ENCODE results near the gene HBZ. TPM values are rescaled to one million over a fixed set of nuclear protein-coding genes. Genes with fewer than 3 reads are reported as not detected.

The HBZ gene
- total RNA-seq, 1 experiment from 2014 or later: 1.1 TPM

GRCh38 chr16:185691-186090 lies 33.2 kb downstream of the HBZ start:
- no TSS peak for BruUV-seq (replicated peaks)
- H3K36me3 ChIP-seq (ENCODE audit: control insufficient read depth, insufficient read depth, low read length): peaks cover 10% of the 10 kb centered on the region
- no peak for TF ChIP-seq TCF7L2 (IDR thresholded peaks at IDR 0.05; ENCODE audit: low read depth, low read length)
- TF ChIP-seq SIN3A (IDR thresholded peaks at IDR 0.05; ENCODE audit: borderline replicate concordance, insufficient read depth, low read depth, low read length): no peak
- no peak for TF ChIP-seq POLR2AphosphoS5 (IDR thresholded peaks at IDR 0.05; ENCODE audit: low read depth, low read length)
- TF ChIP-seq, protein P1, sequence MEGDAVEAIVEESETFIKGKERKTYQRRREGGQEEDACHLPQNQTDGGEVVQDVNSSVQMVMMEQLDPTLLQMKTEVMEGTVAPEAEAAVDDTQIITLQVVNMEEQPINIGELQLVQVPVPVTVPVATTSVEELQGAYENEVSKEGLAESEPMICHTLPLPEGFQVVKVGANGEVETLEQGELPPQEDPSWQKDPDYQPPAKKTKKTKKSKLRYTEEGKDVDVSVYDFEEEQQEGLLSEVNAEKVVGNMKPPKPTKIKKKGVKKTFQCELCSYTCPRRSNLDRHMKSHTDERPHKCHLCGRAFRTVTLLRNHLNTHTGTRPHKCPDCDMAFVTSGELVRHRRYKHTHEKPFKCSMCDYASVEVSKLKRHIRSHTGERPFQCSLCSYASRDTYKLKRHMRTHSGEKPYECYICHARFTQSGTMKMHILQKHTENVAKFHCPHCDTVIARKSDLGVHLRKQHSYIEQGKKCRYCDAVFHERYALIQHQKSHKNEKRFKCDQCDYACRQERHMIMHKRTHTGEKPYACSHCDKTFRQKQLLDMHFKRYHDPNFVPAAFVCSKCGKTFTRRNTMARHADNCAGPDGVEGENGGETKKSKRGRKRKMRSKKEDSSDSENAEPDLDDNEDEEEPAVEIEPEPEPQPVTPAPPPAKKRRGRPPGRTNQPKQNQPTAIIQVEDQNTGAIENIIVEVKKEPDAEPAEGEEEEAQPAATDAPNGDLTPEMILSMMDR (IDR thresholded peaks at IDR 0.05): no peak
- TF ChIP-seq, protein P2, sequence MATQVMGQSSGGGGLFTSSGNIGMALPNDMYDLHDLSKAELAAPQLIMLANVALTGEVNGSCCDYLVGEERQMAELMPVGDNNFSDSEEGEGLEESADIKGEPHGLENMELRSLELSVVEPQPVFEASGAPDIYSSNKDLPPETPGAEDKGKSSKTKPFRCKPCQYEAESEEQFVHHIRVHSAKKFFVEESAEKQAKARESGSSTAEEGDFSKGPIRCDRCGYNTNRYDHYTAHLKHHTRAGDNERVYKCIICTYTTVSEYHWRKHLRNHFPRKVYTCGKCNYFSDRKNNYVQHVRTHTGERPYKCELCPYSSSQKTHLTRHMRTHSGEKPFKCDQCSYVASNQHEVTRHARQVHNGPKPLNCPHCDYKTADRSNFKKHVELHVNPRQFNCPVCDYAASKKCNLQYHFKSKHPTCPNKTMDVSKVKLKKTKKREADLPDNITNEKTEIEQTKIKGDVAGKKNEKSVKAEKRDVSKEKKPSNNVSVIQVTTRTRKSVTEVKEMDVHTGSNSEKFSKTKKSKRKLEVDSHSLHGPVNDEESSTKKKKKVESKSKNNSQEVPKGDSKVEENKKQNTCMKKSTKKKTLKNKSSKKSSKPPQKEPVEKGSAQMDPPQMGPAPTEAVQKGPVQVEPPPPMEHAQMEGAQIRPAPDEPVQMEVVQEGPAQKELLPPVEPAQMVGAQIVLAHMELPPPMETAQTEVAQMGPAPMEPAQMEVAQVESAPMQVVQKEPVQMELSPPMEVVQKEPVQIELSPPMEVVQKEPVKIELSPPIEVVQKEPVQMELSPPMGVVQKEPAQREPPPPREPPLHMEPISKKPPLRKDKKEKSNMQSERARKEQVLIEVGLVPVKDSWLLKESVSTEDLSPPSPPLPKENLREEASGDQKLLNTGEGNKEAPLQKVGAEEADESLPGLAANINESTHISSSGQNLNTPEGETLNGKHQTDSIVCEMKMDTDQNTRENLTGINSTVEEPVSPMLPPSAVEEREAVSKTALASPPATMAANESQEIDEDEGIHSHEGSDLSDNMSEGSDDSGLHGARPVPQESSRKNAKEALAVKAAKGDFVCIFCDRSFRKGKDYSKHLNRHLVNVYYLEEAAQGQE (IDR thresholded peaks at IDR 0.05; ENCODE audit: insufficient read depth in 1 of 2, low read depth in 2 of 2, low read length in 1 of 2): no peak
- H3K27ac ChIP-seq (ENCODE audit: low read length): no peak overlapping the region
- in situ Hi-C loops (cut with HindIII; ENCODE audit: low pct_unique_long_range_greater_than_20kb, low sequenced_read_pairs): no loop called here
- CTCF ChIA-PET: no interaction called here
- no peaks in the 10 kb centered on the region; the same call in 1 of the 2 replicates for H3K4me1 ChIP-seq (ENCODE audit: control insufficient read depth, insufficient read depth, low read length)
- POLR2A ChIA-PET: no interaction called here
- no peak for DNase-seq (ENCODE audit: low read depth, low spot score)
- no peaks in the 10 kb centered on the region for H3K9me3 ChIP-seq (ENCODE audit: control insufficient read depth, insufficient read depth, low read depth, low read length)
- intact Hi-C loops (cut with micrococcal nuclease; ENCODE audit: unreplicated experiment): no loop called here
- no peak overlapping the region for H3K4me3 ChIP-seq (ENCODE audit: low read depth in 2 of 2, low read length in 2 of 2)
- H3K27me3 ChIP-seq (ENCODE audit: control insufficient read depth, insufficient read depth, low read length): no peaks in the 10 kb centered on the region
- no peak for ATAC-seq

- Histone ChIP-seq H3K9me3 (ENCODE audit: control insufficient read depth, insufficient read depth, low read depth, low read length) (no peaks in the 10 kb centered on the region), H3K4me3 (ENCODE audit: low read depth in 2 of 2, low read length in 2 of 2) (no peak overlapping the region), H3K36me3 (ENCODE audit: control insufficient read depth, insufficient read depth, low read length) (peaks cover 14% of the 10 kb centered on the region), H3K27me3 (ENCODE audit: control insufficient read depth, insufficient read depth, low read length) (no peaks in the 10 kb centered on the region), H3K27ac (ENCODE audit: low read length) (no peak overlapping the region), H3K4me1 (ENCODE audit: control insufficient read depth, insufficient read depth, low read length) (no peaks in the 10 kb centered on the region)
- intact Hi-C loops (cut with micrococcal nuclease; ENCODE audit: unreplicated experiment) (no loop called here), in situ Hi-C loops (cut with HindIII; ENCODE audit: low pct_unique_long_range_greater_than_20kb, low sequenced_read_pairs) (no loop called here)
- DNase-seq (ENCODE audit: low read depth, low spot score): no peak
- no TSS peak for BruUV-seq (replicated peaks)
- CTCF ChIA-PET: no interaction called here
- ATAC-seq: no peak
- POLR2A ChIA-PET: no interaction called here
- TF ChIP-seq, protein P2 (IDR thresholded peaks at IDR 0.05; ENCODE audit: insufficient read depth in 1 of 2, low read depth in 2 of 2, low read length in 1 of 2): no peak
Observed at GRCh38 chr16:187330-187729, 34.9 kb downstream of the HBZ start.

Measured in Panc1 (cell line).